ENCODE data around the gene METTL26. TPM values are rescaled to one million over a fixed set of nuclear protein-coding genes. Genes with fewer than 3 reads are reported as not detected.

METTL26 gene
- total and polyA plus RNA-seq, 9 of the 15 experiments (the other 6 are each of a cell fraction or from before 2014, with no cell fraction given): 7.3 to 262 (median 80.9) TPM

- peak overlapping the region in 1 of 2 experiments; percentile 98; a peak in 2 of 4 replicates for H3K9ac ChIP-seq (ENCODE audit: insufficient read depth in 1 of 2, low read depth in 2 of 2, low read length in 2 of 2)
- peaks cover 28% of the 10 kb centered on the region for H3K79me2 ChIP-seq (ENCODE audit: control insufficient read depth, insufficient read depth, low read length)
- no peak for FAIRE-seq
- H3K4me2 ChIP-seq (ENCODE audit: insufficient read depth, low read length): no peak overlapping the region
- H3K4me3 ChIP-seq: no peak overlapping the region
- ChIA-PET POLR2A (interaction anchor here (0.5 to 1.1 kb wide), 3 partner anchors 82 to 128 kb away, joined by 3 read pairs; no protein-coding TSS in a partner anchor), CTCF (ENCODE audit: low intra/inter-chr PET ratio) (no interaction called here)
- peak; percentile 48 for TF ChIP-seq RBFOX2 (IDR thresholded peaks at IDR 0.05; ENCODE audit: low read depth, low read length)
- TF ChIP-seq POLR2G (IDR thresholded peaks at IDR 0.05; ENCODE audit: low read depth, low read length): peak; percentile 49; the same call in 1 of the 2 replicates
- TF ChIP-seq HNRNPL (IDR thresholded peaks at IDR 0.05; ENCODE audit: low read depth, low read length): 0 out of 2 replicates have a peak, but pooled peaks have one; percentile 20
- TF ChIP-seq REST (IDR thresholded peaks at IDR 0.05; ENCODE audit: borderline replicate concordance): no peak
- no peak for TF ChIP-seq REST (CRISPR knock-in tag; IDR thresholded peaks at IDR 0.05; ENCODE audit: low read depth)
- TF ChIP-seq DNMT1 (IDR thresholded peaks at IDR 0.05): no peak
- H3K9me3 ChIP-seq (replicated peaks; ENCODE audit: control insufficient read depth, insufficient read depth, low read depth, low read length): no peaks in the 10 kb centered on the region
- in situ Hi-C loops (cut with MboI) (loop anchor here (10.0 kb wide), 1 partner anchor 276 kb away; the partner anchor contains the start of gene NME4), intact Hi-C loops (cut with micrococcal nuclease) (no loop called here)
- 0 out of 2 replicates have a peak, but pooled peaks cover 4% of the 10 kb centered on the region for H4K20me1 ChIP-seq (replicated peaks; ENCODE audit: control insufficient read depth, insufficient read depth, low read length)
- DNase-seq (ENCODE audit: extremely low read depth in 1 of 4, low spot score in 3 of 4): no peak
- ATAC-seq: no peak
- no peaks in the 10 kb centered on the region for H3K9me1 ChIP-seq (ENCODE audit: control insufficient read depth, insufficient read depth, low read length)
- peaks cover 24 to 98% of the 10 kb centered on the region in 2 experiments for H3K4me1 ChIP-seq (replicated peaks in 1 of 2; ENCODE audit: control insufficient read depth in 2 of 2, insufficient read depth in 2 of 2, low read length in 2 of 2)
- no TSS peak for BruUV-seq (replicated peaks)
- WGBS (ENCODE audit: insufficient coverage, low coverage, missing lambda C conversion rate): 92% methylated on average over 17 of the region's 52 CpGs
- H3K27ac ChIP-seq (ENCODE audit: extremely low read depth, low read depth, low read length): no peak overlapping the region
- H3K36me3 ChIP-seq (ENCODE audit: control insufficient read depth, insufficient read depth, low read length): peaks cover 60% of the 10 kb centered on the region
- H3K27me3 ChIP-seq (ENCODE audit: control insufficient read depth in 2 of 2, insufficient read depth in 2 of 2, low read length in 2 of 2): no peaks in the 10 kb centered on the region
- H2AFZ ChIP-seq (ENCODE audit: low read depth, low read length): no peak overlapping the region
These were observed 34.6 kb upstream of the METTL26 start for GRCh38 chr16:670485-671352.
